CD4-positive, alpha-beta T cell treated with Interleukin-1 beta for 1 hour (primary cell): ENCODE measurements around the gene EME2.

ENCODE experiments used
- DNase-seq, 2 donors: peaks; one replicate each; pipeline ENCODE4 v3.0.0-alpha.2; 2020 to 2022

EME2 gene

DNA sequence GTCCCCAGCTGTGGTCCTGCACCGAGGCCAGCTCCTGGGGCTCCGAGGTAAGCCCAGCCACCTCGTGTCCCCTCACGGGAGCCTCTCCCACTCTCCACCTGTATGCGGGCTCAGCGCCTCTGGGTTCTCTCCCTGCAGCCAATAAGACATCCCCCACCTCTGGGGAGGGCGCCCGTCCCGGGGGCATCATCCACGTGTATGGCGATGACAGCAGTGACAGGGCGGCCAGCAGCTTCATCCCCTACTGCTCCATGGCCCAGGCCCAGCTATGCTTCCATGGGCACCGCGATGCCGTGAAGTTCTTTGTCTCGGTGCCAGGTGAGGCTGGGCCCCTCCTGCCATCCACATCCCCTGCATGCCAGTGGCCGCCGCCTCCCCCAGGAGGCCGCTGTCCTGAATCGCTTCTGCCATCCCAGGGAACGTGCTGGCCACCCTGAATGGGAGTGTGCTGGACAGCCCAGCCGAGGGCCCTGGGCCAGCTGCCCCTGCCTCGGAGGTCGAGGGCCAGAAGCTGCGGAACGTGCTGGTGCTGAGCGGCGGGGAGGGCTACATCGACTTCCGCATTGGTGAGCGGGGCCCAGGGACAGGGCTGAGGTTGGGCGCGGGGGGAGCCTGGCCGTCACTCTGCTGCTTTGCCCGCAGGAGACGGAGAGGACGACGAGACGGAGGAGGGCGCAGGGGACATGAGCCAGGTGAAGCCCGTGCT is 4.4 kb upstream of the EME2 start:
- no peak for DNase-seq

- no peak for DNase-seq
Observed at GRCh38 chr16:1768767-1769401, 3.7 kb upstream of the EME2 start.

GRCh38 chr16:1769402-1770300 is 3.0 kb upstream of the EME2 start:
- DNase-seq: no peak

GRCh38 chr16:1770328-1771187 is 2.1 kb upstream of the EME2 start:
- peak; percentile 44 to 63 for DNase-seq

- DNase-seq: peak; percentile 66 to 75
Observed at GRCh38 chr16:1771188-1771863, 1.3 kb upstream of the EME2 start, which contains the start of gene NME3. Gene NME3 (minus strand): TSS chr16:1771543. CDS start chr16:1771534, 9 bp downstream.

DNA sequence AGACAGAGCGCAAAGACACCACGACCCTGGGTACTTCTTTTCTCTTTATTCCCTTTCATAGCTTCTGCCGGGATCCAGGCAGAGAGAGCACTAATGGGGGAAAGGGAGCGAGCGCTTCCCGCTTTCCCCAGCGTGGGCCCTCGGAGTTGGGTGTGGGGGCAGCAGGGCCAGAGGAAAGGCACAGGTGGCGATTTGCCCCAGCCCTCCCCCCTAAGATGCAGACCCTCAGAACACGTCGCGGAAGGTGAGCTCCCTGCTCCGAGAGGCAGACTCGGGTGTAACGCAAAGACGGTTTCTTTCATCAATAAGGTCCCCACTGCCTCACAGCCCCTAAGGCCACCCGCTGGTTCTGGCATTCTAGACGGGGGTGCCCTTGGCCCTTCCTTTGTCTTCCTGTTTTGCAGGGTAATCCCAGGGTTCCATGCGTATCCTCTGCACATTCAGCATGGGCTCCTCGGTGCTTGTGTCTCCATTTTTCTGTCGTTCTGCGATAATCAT is 697 bp upstream of the EME2 start:
- DNase-seq: no peak

DNA sequence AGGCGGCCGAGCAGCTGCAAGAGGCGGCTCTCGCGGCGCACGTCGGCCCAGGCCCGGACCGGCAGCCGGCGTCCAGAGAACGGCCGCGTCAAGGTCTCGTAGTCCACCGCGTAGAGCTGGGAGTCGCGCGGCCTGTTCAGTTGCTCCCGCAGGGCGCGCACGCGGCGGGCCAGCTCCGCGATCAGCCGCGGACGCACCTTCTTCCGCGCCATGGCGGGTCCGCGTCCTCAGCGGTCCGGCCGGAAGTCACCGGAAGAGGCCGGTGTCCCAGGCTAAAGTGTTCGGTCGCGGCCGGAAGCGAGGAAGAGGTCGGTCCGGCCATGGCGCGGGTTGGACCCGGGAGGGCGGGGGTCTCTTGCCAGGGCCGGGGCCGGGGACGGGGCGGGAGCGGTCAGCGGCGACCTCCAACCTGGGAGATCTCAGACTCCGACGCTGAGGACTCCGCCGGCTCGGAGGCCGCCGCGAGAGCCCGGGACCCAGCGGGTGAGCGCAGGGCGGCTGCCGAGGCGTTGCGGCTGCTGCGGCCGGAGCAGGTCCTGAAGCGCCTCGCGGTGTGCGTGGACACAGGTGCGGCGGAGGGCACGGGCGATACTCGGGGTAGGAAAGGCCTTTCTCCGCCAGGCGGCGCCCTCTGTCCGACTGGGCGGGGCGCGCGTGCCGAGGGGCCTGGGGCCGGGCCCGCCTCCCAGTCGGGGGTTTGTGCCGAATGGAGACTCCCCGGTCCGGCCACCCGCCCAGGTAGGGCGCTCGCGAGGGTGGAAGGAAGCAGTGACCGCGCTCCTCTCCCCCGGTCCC is 495 bp downstream of the EME2 start, which contains the start of gene MRPS34:
Gene MRPS34, minus strand, starts transcription at position 227 of the 795 bp plus-strand sequence. Its CDS starts 15 bp downstream, at position 212.
- DNase-seq: peak; percentile 82 to 85

GRCh38 chr16:1773703-1774447 is 1.3 kb downstream of the EME2 start:
- DNase-seq: no peak

GRCh38 chr16:1774448-1774780 is 1.8 kb downstream of the EME2 start:
- DNase-seq: no peak

GRCh38 chr16:1775006-1775845 is 2.6 kb downstream of the EME2 start:
- DNase-seq: no peak

DNA sequence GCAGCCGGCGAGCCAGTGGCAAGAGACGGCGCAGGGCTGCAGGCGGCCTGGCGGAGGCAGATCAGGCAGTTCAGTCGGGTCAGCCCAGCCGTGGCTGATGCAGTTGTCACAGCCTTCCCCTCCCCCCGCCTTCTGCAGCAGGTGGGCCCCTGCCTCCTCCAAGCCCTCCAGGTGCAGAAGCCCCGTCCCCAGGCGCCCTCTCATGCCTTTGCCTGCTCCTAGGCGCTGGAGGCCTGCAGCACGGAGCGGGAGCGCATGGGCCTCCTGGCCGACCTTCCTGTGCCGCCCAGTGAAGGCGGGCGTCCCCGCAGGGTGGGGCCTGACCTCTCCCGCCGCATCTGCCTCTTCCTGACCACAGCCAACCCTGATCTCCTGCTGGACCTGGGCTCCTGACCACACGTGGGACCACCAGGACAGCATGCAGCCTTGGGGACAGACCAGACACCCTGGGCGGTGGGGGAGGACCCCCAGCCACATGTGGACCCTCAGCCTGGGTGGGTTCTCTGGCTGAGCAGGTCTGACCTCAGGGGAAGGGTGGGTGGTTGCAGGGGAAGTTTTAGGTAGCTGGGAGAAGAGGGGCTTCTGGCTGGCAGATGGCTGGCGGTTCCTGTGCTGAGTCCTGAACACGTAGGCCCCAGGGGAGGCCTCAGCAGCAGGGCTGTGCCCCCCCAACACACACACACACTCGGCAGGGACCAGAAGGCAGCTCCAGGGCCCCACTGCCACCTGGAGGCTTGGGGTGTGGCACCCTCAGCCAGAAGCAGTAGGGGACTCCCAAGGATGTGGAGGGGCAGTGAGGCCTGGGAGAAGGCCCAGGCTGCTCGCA is 3.4 kb downstream of the EME2 start:
- DNase-seq: no peak

DNA sequence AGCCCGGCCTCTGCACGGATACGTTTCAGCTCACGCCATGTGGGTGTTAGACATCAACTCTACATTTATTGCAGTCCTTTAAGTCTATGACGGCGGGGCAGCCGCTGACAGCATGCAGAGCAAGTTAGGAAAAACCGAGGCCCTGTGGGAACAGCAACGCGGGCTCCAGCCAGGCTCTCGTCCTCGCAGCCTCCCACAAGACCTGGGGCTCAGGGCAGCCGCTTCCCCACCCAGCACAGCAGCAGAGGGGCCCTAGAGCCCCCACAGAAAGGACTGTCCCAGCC is 4.0 kb downstream of the EME2 start:
- DNase-seq: no peak

DNA sequence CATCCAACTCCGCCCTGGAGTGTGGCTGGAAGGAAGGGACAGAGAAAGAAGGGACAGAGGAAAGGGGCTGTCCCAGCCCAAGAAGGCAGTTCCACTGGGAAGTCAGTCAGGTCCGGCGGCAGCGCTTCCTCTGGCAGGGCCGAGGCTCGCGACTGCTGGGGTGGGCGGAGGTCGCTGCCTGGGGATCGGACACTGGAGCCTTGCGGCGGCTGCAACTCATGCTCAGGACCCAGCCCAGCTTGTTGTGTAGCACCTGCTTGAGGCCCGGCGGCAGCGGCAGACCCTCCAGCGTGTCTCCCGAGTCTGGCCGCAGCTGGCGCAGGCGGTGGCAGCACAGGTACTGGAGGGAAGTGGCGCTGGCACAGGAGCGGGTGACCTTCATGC is 4.4 kb downstream of the EME2 start:
- DNase-seq: no peak

- DNase-seq: no peak
Observed at GRCh38 chr16:1777375-1778199, 5.0 kb downstream of the EME2 start.

GRCh38 chr16:1778200-1779179 is 5.9 kb downstream of the EME2 start:
- no peak for DNase-seq

DNA sequence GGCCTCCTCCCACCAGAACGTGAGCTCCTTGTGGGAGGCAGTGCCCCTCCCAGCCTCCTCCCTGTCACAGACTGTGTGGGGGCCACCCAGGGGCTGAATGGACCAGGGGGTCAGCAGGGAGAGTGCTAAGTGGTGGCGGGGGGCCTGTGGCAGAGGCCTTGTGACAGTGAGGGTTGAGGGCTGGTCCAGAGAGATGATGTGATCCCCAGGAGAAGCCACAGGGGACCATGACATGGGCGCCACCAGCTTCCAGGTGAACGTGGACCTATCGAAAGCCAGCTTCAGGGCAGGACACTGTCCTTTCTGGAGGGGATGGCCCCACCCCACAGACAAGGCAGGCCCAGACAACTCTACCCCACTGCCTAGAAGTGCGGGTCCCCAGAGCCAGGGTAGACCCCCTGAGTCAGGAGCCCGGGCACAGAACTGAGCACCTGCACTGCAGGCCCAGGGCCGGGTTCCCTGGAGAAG is 6.7 kb downstream of the EME2 start:
- no peak for DNase-seq
